Ishikawa (cell line): ENCODE data around the gene UNC80.

Experiments used
- NFIC ChIP-seq: IDR thresholded peaks from 2 replicates; pipeline ENCODE4 v1.6.1; 2012
- TAF1 ChIP-seq: IDR thresholded peaks from 2 replicates; pipeline ENCODE4 v1.6.1; 2012; ENCODE audit warnings: low read depth, mild to moderate bottlenecking

DNA sequence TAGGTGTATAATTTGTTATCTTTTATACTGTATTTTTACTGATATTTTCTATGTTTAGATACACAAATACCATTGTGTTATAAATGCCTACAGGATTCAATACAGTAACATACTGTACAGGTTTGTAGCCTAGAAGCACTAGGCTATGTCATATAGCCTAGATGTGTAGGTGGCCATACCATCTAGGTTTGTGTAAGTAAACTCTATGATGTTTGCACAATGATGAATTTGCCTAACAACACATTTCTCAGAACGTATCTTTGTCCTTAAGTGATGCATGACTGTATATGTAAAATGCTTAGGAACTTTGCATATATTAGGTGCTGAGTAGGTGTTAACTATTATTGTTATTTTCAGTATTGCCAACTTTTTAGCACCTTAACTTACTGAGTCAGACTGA is 17.3 kb downstream of the UNC80 start:
- TF ChIP-seq NFIC (no peak), TAF1 (no peak)
